Measurements from ENCODE around the gene AGAP1. TPM values are rescaled to one million over a fixed set of nuclear protein-coding genes. Genes with fewer than 3 reads are reported as not detected.

Gene AGAP1
- total RNA-seq, 1 donor from 2014 or later: 18.3 TPM

DNA sequence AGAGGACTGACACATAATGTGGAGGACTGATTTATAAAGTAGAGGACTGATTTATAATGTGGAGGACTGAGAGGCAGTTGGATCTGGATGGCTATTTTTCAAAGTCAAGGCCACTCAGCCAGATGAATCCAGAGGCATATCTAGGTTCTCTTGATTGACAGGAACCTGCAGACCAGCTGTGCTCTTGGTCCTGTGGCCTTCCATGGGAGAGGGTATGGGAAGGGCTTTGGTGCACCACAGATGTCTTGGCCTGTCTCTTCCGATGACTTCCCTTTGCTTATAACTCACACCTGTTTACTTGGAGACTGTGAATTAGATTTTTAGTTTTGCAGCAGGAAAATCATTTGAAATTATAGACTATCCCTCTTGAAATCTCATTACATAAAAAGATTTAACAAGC lies 32.3 kb downstream of the AGAP1 start:
- Histone ChIP-seq H3K9ac (ENCODE audit: low read depth in 1 of 3, low read length in 3 of 3) (no peak overlapping the region), H3K4me3 (ENCODE audit: low read length in 3 of 3) (no peak overlapping the region), H3K27ac (ENCODE audit: low read depth, low read length) (no peak overlapping the region), H3K27me3 (ENCODE audit: control insufficient read depth in 3 of 3, insufficient read depth in 3 of 3, low read length in 3 of 3) (no peaks in the 10 kb centered on the region), H3K4me1 (ENCODE audit: control insufficient read depth in 3 of 3, insufficient read depth in 3 of 3, low read length in 3 of 3) (peaks cover 0 to 13% (median 13%) of the 10 kb centered on the region in 3 donors), H3K9me3 (ENCODE audit: control insufficient read depth in 3 of 3, low read length in 3 of 3) (peaks cover 0 to 4% (median 0%) of the 10 kb centered on the region in 3 donors), H3K36me3 (ENCODE audit: control insufficient read depth in 3 of 3, insufficient read depth in 3 of 3, low read length in 3 of 3) (no peaks in the 10 kb centered on the region)

DNA sequence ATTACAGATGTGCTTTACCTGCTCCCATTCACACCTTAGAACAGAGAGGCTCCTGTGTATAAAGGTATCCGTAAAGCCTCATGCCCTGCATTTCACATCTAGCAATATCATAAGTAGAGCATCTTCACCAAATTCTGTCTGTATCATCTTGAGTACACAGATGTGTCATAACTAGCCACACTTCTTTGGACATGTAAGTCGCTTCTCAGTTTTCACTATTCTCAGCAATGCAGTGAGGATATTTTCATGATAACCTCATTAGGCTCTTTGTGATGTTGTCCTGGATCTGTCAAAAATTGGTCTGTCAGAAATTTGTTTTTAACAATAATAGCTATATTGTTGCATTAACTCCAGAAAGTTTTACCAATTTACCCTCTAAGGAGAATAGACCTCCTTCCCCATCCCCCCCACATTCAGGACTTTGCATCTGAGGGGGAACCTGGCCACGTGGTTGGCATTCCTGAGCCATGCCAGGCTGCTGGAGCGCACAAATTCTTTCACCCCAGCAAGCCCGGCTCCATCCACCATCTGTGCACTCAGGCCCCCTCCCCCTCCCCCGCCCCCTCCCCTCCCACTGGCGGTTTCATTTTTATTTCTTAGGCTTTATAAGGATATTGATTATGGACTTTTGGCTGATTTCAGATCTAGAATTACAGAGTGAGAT lies 34.1 kb downstream of the AGAP1 start:
- H3K27ac ChIP-seq (ENCODE audit: low read depth, low read length): no peak overlapping the region
- no peak overlapping the region for H3K9ac ChIP-seq (ENCODE audit: low read depth in 1 of 3, low read length in 3 of 3)
- H3K4me3 ChIP-seq (ENCODE audit: low read length in 3 of 3): no peak overlapping the region
- peaks cover 0 to 13% (median 3%) of the 10 kb centered on the region in 3 donors for H3K4me1 ChIP-seq (ENCODE audit: control insufficient read depth in 3 of 3, insufficient read depth in 3 of 3, low read length in 3 of 3)
- no peaks in the 10 kb centered on the region for H3K36me3 ChIP-seq (ENCODE audit: control insufficient read depth in 3 of 3, insufficient read depth in 3 of 3, low read length in 3 of 3)
- H3K27me3 ChIP-seq (ENCODE audit: control insufficient read depth in 3 of 3, insufficient read depth in 3 of 3, low read length in 3 of 3): no peaks in the 10 kb centered on the region
- peaks cover 0 to 4% (median 0%) of the 10 kb centered on the region in 3 donors for H3K9me3 ChIP-seq (ENCODE audit: control insufficient read depth in 3 of 3, low read length in 3 of 3)

DNA sequence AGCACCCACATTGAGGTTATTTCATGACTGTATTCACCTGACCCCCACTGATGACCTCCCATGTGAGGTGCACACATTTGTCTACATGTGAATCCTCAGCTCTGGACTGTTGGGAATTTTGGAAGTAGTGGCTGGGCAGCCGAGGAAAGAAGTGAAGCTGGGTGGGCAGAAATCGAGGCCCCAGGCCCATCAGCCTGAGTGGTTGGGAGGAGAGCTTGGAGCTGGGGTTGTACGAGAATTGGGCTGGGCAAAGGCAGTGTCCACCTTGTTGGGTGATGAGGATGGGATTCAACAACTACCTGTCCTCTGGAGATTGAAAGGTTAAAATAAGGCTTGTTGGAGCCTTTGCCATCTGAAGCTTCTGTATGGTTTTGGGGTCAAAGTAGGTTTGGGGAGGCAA lies 35.8 kb downstream of the AGAP1 start:
- H3K9ac ChIP-seq (ENCODE audit: low read depth in 1 of 3, low read length in 3 of 3): no peak overlapping the region
- no peak overlapping the region for H3K4me3 ChIP-seq (ENCODE audit: low read length in 3 of 3)
- no peak overlapping the region for H3K27ac ChIP-seq (ENCODE audit: low read depth, low read length)
- peaks cover 0 to 4% (median 0%) of the 10 kb centered on the region in 3 donors for H3K9me3 ChIP-seq (ENCODE audit: control insufficient read depth in 3 of 3, low read length in 3 of 3)
- H3K4me1 ChIP-seq (ENCODE audit: control insufficient read depth in 3 of 3, insufficient read depth in 3 of 3, low read length in 3 of 3): peaks cover 0 to 9% (median 0%) of the 10 kb centered on the region in 3 donors
- H3K36me3 ChIP-seq (ENCODE audit: control insufficient read depth in 3 of 3, insufficient read depth in 3 of 3, low read length in 3 of 3): no peaks in the 10 kb centered on the region
- H3K27me3 ChIP-seq (ENCODE audit: control insufficient read depth in 3 of 3, insufficient read depth in 3 of 3, low read length in 3 of 3): no peaks in the 10 kb centered on the region

DNA sequence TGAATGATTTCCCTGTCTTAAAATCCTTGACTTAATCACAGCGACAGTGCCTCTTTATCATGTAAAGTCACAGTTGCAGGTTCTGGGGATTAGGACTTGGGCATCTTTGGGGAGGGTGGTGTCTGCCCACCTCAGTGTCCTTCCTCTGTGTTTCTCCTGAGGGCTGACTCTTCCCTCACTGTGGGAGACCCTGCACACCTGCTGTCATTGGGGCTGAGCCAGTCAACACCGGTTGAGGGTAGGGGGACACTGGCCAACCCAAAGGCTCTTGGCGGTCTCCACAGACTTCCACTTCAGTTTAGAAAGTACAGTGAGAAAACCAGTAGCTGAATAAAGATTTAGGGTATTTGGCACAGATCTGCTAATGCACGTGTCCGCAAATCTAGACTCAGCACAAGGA lies 36.9 kb downstream of the AGAP1 start:
- no peaks in the 10 kb centered on the region for H3K27me3 ChIP-seq (ENCODE audit: control insufficient read depth in 3 of 3, insufficient read depth in 3 of 3, low read length in 3 of 3)
- peaks cover 0 to 4% (median 0%) of the 10 kb centered on the region in 3 donors for H3K9me3 ChIP-seq (ENCODE audit: control insufficient read depth in 3 of 3, low read length in 3 of 3)
- no peak overlapping the region for H3K9ac ChIP-seq (ENCODE audit: low read depth in 1 of 3, low read length in 3 of 3)
- H3K36me3 ChIP-seq (ENCODE audit: control insufficient read depth in 3 of 3, insufficient read depth in 3 of 3, low read length in 3 of 3): no peaks in the 10 kb centered on the region
- no peak overlapping the region for H3K27ac ChIP-seq (ENCODE audit: low read depth, low read length)
- no peak overlapping the region for H3K4me3 ChIP-seq (ENCODE audit: low read length in 3 of 3)
- H3K4me1 ChIP-seq (ENCODE audit: control insufficient read depth in 3 of 3, insufficient read depth in 3 of 3, low read length in 3 of 3): peaks cover 0 to 9% (median 0%) of the 10 kb centered on the region in 3 donors

DNA sequence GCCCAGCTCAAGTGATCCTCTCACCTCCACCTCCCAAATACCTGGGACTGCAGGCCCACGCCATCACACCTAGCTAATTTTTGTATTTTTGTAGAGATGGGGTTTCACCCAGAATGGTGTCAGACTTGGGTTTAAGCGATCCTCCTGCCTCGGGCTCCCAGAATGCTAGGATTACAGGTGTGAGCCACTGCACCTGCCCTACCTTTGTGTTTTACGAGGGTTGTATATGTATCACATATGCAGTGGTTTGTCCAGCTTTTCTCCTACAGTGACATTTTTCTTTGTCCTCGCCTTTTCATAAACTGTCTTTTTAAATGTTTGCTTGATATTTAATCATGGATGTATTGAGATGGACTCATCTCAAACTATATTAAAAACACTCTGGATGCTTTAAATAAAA lies 38.5 kb downstream of the AGAP1 start:
- peaks cover 0 to 4% (median 0%) of the 10 kb centered on the region in 3 donors for H3K4me1 ChIP-seq (ENCODE audit: control insufficient read depth in 3 of 3, insufficient read depth in 3 of 3, low read length in 3 of 3)
- H3K4me3 ChIP-seq (ENCODE audit: low read length in 3 of 3): no peak overlapping the region
- no peak overlapping the region for H3K27ac ChIP-seq (ENCODE audit: low read depth, low read length)
- no peaks in the 10 kb centered on the region for H3K27me3 ChIP-seq (ENCODE audit: control insufficient read depth in 3 of 3, insufficient read depth in 3 of 3, low read length in 3 of 3)
- H3K36me3 ChIP-seq (ENCODE audit: control insufficient read depth in 3 of 3, insufficient read depth in 3 of 3, low read length in 3 of 3): peaks cover 0 to 2% (median 0%) of the 10 kb centered on the region in 3 donors
- H3K9me3 ChIP-seq (ENCODE audit: control insufficient read depth in 3 of 3, low read length in 3 of 3): peaks cover 0 to 4% (median 0%) of the 10 kb centered on the region in 3 donors
- H3K9ac ChIP-seq (ENCODE audit: low read depth in 1 of 3, low read length in 3 of 3): no peak overlapping the region

DNA sequence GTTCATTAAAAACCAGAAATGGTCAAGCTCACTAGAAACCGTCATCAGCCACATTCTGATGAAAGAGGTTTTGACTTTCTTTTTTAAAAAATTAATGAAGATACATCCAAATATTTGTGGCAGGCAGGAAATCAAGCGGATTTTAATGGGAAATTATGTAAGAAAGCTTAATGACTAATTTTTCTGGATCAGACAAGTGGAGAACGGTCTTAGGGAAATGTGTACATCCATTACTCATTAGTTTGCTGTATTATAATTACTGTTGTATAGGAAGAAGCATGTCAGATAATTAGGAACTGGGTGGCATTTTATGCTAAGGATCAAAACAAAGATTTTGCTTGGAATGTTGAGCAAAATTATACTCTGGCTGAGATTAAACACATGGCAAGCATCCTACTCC lies 39.4 kb downstream of the AGAP1 start:
- Histone ChIP-seq H3K9me3 (ENCODE audit: control insufficient read depth in 3 of 3, low read length in 3 of 3) (peaks cover 0 to 4% (median 0%) of the 10 kb centered on the region in 3 donors), H3K36me3 (ENCODE audit: control insufficient read depth in 3 of 3, insufficient read depth in 3 of 3, low read length in 3 of 3) (peaks cover 0 to 2% (median 0%) of the 10 kb centered on the region in 3 donors), H3K27ac (ENCODE audit: low read depth, low read length) (no peak overlapping the region), H3K27me3 (ENCODE audit: control insufficient read depth in 3 of 3, insufficient read depth in 3 of 3, low read length in 3 of 3) (no peaks in the 10 kb centered on the region), H3K9ac (ENCODE audit: low read depth in 1 of 3, low read length in 3 of 3) (no peak overlapping the region), H3K4me1 (ENCODE audit: control insufficient read depth in 3 of 3, insufficient read depth in 3 of 3, low read length in 3 of 3) (no peaks in the 10 kb centered on the region), H3K4me3 (ENCODE audit: low read length in 3 of 3) (no peak overlapping the region)

DNA sequence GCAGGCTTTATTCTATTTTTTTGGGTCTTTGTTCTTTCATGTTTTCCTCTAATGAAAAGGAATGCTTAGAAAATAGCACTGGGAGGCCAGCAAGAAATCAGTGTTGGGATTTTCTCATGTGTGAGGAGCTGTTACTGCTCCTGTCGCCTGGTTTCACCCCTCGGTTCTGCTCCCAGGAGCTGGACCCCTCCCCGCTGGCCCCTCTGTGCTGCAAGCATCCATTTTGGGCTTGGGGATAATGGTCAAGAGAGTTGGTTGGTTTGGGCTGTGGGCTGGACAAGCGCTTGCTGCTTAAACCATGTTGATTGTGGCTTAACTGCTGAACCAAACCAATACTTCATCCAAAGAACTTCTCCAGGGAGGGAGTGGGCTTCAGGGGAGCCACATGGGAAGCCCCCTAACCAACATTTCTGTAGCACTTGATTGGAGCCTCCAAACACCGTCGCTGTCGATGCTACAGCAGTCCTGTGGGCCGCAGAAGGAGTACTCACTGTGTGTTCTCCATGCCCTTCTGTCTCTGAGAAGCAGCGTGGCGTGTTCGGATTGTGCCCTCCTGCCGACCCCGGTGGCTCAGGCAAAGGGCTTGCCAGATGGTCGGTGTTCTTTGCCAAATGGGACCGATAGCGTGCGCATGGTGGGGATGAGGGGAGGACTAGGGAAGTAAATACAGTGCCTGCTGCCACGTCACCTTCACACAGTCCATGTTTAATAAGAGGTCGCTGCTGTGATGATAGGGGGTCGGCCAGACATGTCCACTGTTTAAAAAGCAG lies 40.0 kb downstream of the AGAP1 start:
- no peak overlapping the region for H3K9ac ChIP-seq (ENCODE audit: low read depth in 1 of 3, low read length in 3 of 3)
- H3K4me1 ChIP-seq (ENCODE audit: control insufficient read depth in 3 of 3, insufficient read depth in 3 of 3, low read length in 3 of 3): no peaks in the 10 kb centered on the region
- H3K36me3 ChIP-seq (ENCODE audit: control insufficient read depth in 3 of 3, insufficient read depth in 3 of 3, low read length in 3 of 3): peaks cover 0 to 2% (median 0%) of the 10 kb centered on the region in 3 donors
- no peaks in the 10 kb centered on the region for H3K27me3 ChIP-seq (ENCODE audit: control insufficient read depth in 3 of 3, insufficient read depth in 3 of 3, low read length in 3 of 3)
- H3K9me3 ChIP-seq (ENCODE audit: control insufficient read depth in 3 of 3, low read length in 3 of 3): peaks cover 0 to 4% (median 0%) of the 10 kb centered on the region in 3 donors
- H3K27ac ChIP-seq (ENCODE audit: low read depth, low read length): no peak overlapping the region
- H3K4me3 ChIP-seq (ENCODE audit: low read length in 3 of 3): no peak overlapping the region

DNA sequence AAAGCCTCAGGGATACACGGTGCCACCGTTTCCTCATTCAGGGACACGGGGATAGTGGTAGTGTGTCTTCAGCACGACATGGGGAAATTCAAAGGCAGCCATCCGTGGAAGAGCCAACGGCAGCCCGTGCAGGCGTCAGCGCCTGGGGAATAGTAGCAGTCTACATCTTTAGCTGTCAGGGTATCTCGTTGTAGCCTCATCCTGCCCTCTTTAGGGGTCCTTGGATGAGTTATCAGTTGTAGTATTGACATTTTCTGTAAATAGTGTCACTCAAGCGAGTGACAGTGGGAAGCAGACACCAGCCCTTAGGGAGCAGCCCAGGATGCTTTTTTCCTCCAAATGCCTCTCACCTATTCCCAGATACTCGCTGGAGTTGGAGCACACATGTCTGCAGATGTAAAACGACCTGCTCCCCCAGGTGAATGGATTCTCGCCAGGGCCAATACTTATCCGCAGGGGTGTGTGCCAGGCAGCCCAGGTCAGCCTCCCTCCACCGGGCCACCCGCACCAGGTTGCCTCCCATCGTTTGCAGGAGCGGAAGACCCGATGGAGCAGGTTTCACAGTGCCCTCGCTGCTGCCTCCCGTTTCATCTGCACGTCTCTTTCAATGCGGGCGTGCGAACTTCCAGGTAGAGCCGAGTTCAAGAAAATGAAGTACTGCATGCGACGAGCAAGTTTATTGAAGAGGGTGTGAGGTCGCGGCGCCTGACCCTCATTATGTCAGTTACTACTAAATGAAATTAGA lies 41.0 kb downstream of the AGAP1 start:
- peaks cover 0 to 3% (median 0%) of the 10 kb centered on the region in 3 donors for H3K9me3 ChIP-seq (ENCODE audit: control insufficient read depth in 3 of 3, low read length in 3 of 3)
- no peak overlapping the region for H3K9ac ChIP-seq (ENCODE audit: low read depth in 1 of 3, low read length in 3 of 3)
- H3K27ac ChIP-seq (ENCODE audit: low read depth, low read length): no peak overlapping the region
- H3K4me1 ChIP-seq (ENCODE audit: control insufficient read depth in 3 of 3, insufficient read depth in 3 of 3, low read length in 3 of 3): no peaks in the 10 kb centered on the region
- H3K4me3 ChIP-seq (ENCODE audit: low read length in 3 of 3): no peak overlapping the region
- H3K27me3 ChIP-seq (ENCODE audit: control insufficient read depth in 3 of 3, insufficient read depth in 3 of 3, low read length in 3 of 3): no peaks in the 10 kb centered on the region
- H3K36me3 ChIP-seq (ENCODE audit: control insufficient read depth in 3 of 3, insufficient read depth in 3 of 3, low read length in 3 of 3): peaks cover 0 to 2% (median 0%) of the 10 kb centered on the region in 3 donors

DNA sequence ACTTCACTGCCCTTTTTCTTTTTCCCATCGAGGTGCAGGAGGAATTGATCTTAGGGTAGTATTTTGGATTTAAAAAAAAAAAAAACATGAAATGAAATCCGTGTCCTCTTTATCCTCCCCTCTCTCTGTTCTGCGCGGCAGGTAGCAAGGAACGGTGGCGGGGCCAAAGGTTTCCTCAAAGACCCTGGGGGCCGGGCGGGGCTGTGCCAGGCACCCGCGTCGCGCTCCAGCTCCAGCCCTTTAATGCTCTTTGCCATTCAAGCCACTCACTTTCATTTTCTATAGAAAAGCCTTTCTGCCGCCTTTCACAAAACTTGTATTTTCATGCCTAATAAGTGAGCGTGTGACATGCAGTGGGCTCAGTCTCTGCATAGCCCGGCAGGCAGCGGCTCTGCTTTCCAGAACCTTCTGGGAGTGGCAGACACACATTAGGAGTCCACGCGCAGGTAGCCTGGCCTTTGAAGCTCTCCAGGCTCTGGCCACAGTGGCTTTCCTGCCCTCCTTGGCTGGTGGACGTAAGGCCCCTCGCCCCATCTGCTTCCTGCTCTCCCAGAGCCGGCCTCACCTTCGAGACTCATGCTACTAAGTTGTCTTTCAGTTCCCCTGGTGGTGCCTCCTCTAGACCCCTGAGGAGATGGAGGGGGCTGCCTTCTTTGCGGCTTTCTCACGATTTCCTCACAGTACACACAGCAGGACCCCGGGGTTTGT lies 41.7 kb downstream of the AGAP1 start:
- no peaks in the 10 kb centered on the region for H3K27me3 ChIP-seq (ENCODE audit: control insufficient read depth in 3 of 3, insufficient read depth in 3 of 3, low read length in 3 of 3)
- no peaks in the 10 kb centered on the region for H3K9me3 ChIP-seq (ENCODE audit: control insufficient read depth in 3 of 3, low read length in 3 of 3)
- peaks cover 0 to 2% (median 0%) of the 10 kb centered on the region in 3 donors for H3K36me3 ChIP-seq (ENCODE audit: control insufficient read depth in 3 of 3, insufficient read depth in 3 of 3, low read length in 3 of 3)
- no peak overlapping the region for H3K9ac ChIP-seq (ENCODE audit: low read depth in 1 of 3, low read length in 3 of 3)
- H3K4me3 ChIP-seq (ENCODE audit: low read length in 3 of 3): no peak overlapping the region
- H3K27ac ChIP-seq (ENCODE audit: low read depth, low read length): no peak overlapping the region
- H3K4me1 ChIP-seq (ENCODE audit: control insufficient read depth in 3 of 3, insufficient read depth in 3 of 3, low read length in 3 of 3): no peaks in the 10 kb centered on the region

All from skeletal muscle tissue (tissue), 4 donors.